GM12873 (cell line): ENCODE measurements around the gene AFF4.
A peak's percentile ranks its signal among the peaks of the same experiment; 100 is the strongest.

Experiments used
- TF ChIP-seq, protein P1 (sequence below): IDR thresholded peaks from 2 replicates; pipeline ENCODE4 v1.5.1; 2012; ENCODE audit warnings: low read depth, mild to moderate bottlenecking, moderate library complexity, low read length, control low read depth; ENCODE audit not compliant: insufficient read depth; ENCODE audit errors: missing control alignments

The AFF4 gene

DNA sequence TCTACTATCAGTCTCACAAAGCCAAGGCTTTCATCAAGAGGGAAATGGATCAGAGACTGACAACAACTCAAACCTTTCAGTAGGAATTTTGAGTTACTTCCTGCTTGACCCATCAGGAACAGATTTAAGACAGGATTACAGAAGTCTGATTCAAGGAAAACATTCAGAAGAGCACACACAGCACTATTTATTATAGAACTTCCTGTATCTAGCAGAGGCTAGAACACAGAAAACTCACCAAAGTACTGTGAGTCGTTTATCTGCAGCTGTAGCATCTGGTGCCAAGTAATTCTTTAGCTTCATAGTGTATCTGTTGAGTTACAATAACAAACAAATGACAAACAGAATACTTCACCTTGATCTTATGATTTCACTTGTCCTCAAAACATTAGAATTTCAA lies 76.2 kb downstream of the AFF4 start:
- TF ChIP-seq, protein P1, sequence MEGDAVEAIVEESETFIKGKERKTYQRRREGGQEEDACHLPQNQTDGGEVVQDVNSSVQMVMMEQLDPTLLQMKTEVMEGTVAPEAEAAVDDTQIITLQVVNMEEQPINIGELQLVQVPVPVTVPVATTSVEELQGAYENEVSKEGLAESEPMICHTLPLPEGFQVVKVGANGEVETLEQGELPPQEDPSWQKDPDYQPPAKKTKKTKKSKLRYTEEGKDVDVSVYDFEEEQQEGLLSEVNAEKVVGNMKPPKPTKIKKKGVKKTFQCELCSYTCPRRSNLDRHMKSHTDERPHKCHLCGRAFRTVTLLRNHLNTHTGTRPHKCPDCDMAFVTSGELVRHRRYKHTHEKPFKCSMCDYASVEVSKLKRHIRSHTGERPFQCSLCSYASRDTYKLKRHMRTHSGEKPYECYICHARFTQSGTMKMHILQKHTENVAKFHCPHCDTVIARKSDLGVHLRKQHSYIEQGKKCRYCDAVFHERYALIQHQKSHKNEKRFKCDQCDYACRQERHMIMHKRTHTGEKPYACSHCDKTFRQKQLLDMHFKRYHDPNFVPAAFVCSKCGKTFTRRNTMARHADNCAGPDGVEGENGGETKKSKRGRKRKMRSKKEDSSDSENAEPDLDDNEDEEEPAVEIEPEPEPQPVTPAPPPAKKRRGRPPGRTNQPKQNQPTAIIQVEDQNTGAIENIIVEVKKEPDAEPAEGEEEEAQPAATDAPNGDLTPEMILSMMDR, result no peak

- TF ChIP-seq, protein P1, result no peak
Observed at GRCh38 chr5:132886064-132886823, 77.2 kb downstream of the AFF4 start.

DNA sequence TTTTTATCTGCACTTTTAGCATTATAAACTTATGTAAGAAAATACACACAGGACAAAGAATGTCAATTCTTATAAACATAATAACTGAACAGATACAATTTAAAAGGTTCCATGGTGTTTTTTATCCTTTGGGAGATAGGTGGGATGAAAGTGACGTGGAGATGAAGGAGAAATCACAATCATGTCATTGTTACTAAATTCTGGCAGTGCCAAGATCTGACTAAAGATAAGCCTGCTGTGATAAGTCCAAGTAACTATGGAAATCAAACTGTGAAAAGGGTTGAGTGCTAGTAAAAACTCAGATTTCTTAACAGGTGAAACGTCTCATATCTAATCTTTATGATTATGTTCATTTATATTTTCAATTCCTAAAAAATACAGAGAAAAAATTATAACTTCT lies 78.9 kb downstream of the AFF4 start:
- TF ChIP-seq, protein P1, result no peak

- TF ChIP-seq, protein P1, result peak; percentile 72
Observed at GRCh38 chr5:132883261-132883834, 80.1 kb downstream of the AFF4 start.

GRCh38 chr5:132877938-132878337 lies 85.5 kb downstream of the AFF4 start:
- TF ChIP-seq, protein P1, result no peak

DNA sequence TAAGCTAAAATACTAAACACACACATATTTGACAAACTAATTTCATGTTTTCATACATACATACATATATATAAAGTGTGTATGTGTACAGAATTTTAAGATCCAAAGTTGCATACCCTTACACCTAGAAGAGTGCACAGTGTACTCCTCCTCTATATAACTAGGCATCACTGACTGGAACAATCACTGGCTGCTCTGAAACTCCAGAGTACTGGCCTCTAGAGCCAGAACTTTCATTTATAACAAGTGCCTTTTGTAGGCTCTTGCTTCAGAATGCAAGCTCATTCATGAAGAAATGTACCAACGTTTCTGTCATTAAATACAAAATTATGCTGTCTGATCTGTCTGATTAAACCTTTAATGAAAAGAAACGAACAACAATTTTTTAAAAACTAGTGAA lies 86.0 kb downstream of the AFF4 start:
- TF ChIP-seq, protein P1, result no peak

DNA sequence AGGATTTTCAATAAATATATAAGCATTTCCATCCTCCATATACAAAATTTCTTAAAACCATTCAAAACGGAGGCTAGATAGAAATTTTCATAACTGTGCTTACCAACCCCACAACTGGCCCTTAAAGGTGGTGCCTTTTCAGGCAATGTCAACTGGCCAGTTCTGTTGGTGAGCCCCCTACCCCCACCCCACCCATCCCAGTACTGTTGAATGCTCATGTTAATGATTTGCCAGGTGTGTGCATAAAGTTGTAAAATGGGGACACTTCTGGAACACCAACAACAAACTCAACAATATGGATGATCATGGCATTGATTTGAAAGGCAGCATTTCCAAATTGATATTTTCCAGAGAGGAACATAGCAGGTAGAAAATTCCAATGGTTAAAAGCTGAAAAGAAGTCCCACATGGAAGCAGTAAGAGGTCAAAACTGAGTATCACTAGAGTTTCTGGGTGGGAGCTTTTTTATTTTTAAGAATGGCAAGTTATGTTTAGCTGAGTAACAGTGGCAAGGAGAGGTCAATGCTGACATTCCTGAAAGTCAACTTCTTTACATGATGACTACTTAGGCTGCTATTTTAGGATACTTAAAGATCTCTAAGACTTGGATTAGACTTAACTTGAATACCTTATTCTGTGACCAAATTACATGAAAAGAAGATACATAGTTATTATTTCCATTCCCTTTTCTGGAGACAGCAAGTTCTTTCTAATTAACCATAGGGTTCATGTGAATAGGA lies 87.2 kb downstream of the AFF4 start:
- TF ChIP-seq, protein P1, result no peak
